ENCODE results near the gene AADAC. TPM values are rescaled to one million over a fixed set of nuclear protein-coding genes. Genes with fewer than 3 reads are reported as not detected.
"Not testable (repeated sequence)": the region's sequence is repeated elsewhere in the genome, so short reads cannot be mapped to it uniquely, and the experiment has no call there.

AADAC gene
- polyA plus RNA-seq, 1 donor from 2014 or later, result not detected

DNA sequence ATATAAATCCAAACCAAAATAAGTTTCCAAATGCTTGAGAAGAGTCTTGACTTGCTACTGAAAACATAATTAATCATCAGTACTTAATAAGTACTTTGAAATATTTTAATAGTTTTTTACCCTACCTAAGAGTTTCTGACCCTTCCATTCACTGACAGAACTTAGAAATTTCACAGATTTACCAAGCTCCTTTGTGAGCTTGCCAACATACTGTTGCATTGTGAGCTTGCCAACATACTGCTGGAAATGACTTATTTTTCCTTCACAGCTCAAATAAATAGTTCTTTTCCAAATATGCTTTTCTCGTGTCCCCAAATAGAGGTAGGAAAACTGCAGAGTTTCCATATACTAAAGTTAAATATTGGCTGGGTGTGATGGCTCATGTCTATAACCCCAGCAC is 9.6 kb upstream of the AADAC start:
- Histone ChIP-seq H3K36me3 (ENCODE audit: insufficient read depth, low read length) (no peaks in the 10 kb centered on the region), H3K79me2 (replicated peaks; ENCODE audit: insufficient read depth, low read length) (no peaks in the 10 kb centered on the region), H3K9me2 (ENCODE audit: insufficient read depth, low read length) (no peaks in the 10 kb centered on the region), H2AFZ (ENCODE audit: low read depth, low read length) (no peak overlapping the region), H3K27ac (ENCODE audit: low read length) (no peak overlapping the region), H3K27me3 (ENCODE audit: insufficient read depth, low read depth, low read length) (no peaks in the 10 kb centered on the region), H3K9me3 (ENCODE audit: low read length) (no peaks in the 10 kb centered on the region), H3K4me3 (ENCODE audit: low read length) (no peak overlapping the region), H4K20me1 (ENCODE audit: insufficient read depth) (no peaks in the 10 kb centered on the region), H3K9ac (ENCODE audit: low read length) (no peak overlapping the region), H3F3A (ENCODE audit: insufficient read depth, low read length, poor library complexity, severe bottlenecking) (no peaks in the 10 kb centered on the region), H3K4me2 (ENCODE audit: low read length) (no peak overlapping the region)
- TF ChIP-seq SMC3 (conservative IDR thresholded peaks at IDR 0.05; ENCODE audit: poor library complexity) (no peak), POLR2AphosphoS5 (IDR thresholded peaks at IDR 0.05) (no peak), REST (IDR thresholded peaks at IDR 0.05; ENCODE audit: borderline replicate concordance) (no peak), EZH2 (IDR thresholded peaks at IDR 0.05; ENCODE audit: borderline replicate concordance, insufficient read depth, low read length, poor library complexity, severe bottlenecking) (no peak), MXI1 (conservative IDR thresholded peaks at IDR 0.05; ENCODE audit: poor library complexity, severe bottlenecking) (no peak), EP300 (conservative IDR thresholded peaks at IDR 0.05; ENCODE audit: poor library complexity, severe bottlenecking) (no peak), RAD21 (conservative IDR thresholded peaks at IDR 0.05) (no peak), TAF1 (IDR thresholded peaks at IDR 0.05; ENCODE audit: low read depth) (no peak)
- TF ChIP-seq, protein P1, sequence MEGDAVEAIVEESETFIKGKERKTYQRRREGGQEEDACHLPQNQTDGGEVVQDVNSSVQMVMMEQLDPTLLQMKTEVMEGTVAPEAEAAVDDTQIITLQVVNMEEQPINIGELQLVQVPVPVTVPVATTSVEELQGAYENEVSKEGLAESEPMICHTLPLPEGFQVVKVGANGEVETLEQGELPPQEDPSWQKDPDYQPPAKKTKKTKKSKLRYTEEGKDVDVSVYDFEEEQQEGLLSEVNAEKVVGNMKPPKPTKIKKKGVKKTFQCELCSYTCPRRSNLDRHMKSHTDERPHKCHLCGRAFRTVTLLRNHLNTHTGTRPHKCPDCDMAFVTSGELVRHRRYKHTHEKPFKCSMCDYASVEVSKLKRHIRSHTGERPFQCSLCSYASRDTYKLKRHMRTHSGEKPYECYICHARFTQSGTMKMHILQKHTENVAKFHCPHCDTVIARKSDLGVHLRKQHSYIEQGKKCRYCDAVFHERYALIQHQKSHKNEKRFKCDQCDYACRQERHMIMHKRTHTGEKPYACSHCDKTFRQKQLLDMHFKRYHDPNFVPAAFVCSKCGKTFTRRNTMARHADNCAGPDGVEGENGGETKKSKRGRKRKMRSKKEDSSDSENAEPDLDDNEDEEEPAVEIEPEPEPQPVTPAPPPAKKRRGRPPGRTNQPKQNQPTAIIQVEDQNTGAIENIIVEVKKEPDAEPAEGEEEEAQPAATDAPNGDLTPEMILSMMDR (IDR thresholded peaks at IDR 0.05; ENCODE audit: poor library complexity, severe bottlenecking), result no peak

DNA sequence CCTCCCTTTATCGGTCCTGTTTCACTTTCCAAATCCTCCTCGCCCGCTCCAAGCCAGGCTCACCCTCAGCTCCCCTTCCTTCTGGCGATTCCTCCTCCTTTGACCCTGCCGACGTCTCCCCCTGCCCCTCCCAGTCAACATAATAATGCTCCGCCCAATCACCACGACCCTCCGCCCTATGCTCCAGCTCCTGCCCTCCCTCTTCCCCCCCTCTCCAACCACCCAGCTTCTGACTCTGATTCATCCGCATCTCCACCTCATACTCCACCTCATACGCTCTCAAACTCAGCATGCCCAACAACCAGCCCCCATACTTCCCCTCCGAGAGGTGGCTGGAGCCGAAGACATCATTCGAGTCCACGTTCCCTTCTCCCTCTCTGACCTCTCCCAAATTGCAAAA is 7.1 kb upstream of the AADAC start:
- H3K9me3 ChIP-seq (ENCODE audit: low read length), result no peaks in the 10 kb centered on the region
- H2AFZ ChIP-seq (ENCODE audit: low read depth, low read length), result no peak overlapping the region
- H3K27me3 ChIP-seq (ENCODE audit: insufficient read depth, low read depth, low read length), result no peaks in the 10 kb centered on the region
- H3F3A ChIP-seq (ENCODE audit: insufficient read depth, low read length, poor library complexity, severe bottlenecking), result no peaks in the 10 kb centered on the region
- H3K4me3 ChIP-seq (ENCODE audit: low read length), result no peak overlapping the region
- no peaks in the 10 kb centered on the region for H3K9me2 ChIP-seq (ENCODE audit: insufficient read depth, low read length)
- no peak overlapping the region for H3K27ac ChIP-seq (ENCODE audit: low read length)
- H3K79me2 ChIP-seq (replicated peaks; ENCODE audit: insufficient read depth, low read length), result no peaks in the 10 kb centered on the region
- H3K4me2 ChIP-seq (ENCODE audit: low read length), result no peak overlapping the region
- H3K36me3 ChIP-seq (ENCODE audit: insufficient read depth, low read length), result no peaks in the 10 kb centered on the region
- H3K9ac ChIP-seq (ENCODE audit: low read length), result no peak overlapping the region
- H4K20me1 ChIP-seq (ENCODE audit: insufficient read depth), result no peaks in the 10 kb centered on the region
- TF ChIP-seq TAF1 (IDR thresholded peaks at IDR 0.05; ENCODE audit: low read depth), result no peak
- no peak for TF ChIP-seq SMC3 (conservative IDR thresholded peaks at IDR 0.05; ENCODE audit: poor library complexity)
- TF ChIP-seq POLR2AphosphoS5 (IDR thresholded peaks at IDR 0.05), result no peak
- no peak for TF ChIP-seq EZH2 (IDR thresholded peaks at IDR 0.05; ENCODE audit: borderline replicate concordance, insufficient read depth, low read length, poor library complexity, severe bottlenecking)
- no peak for TF ChIP-seq EP300 (conservative IDR thresholded peaks at IDR 0.05; ENCODE audit: poor library complexity, severe bottlenecking)
- TF ChIP-seq RAD21 (conservative IDR thresholded peaks at IDR 0.05), result no peak
- TF ChIP-seq, protein P1 (IDR thresholded peaks at IDR 0.05; ENCODE audit: poor library complexity, severe bottlenecking), result no peak
- no peak for TF ChIP-seq MXI1 (conservative IDR thresholded peaks at IDR 0.05; ENCODE audit: poor library complexity, severe bottlenecking)
- no peak for TF ChIP-seq REST (IDR thresholded peaks at IDR 0.05; ENCODE audit: borderline replicate concordance)

GRCh38 chr3:151808926-151809325 is 5.0 kb upstream of the AADAC start:
- not testable (repeated sequence) for H3K4me2 ChIP-seq (ENCODE audit: low read length); H4K20me1 ChIP-seq (ENCODE audit: insufficient read depth); H2AFZ ChIP-seq (ENCODE audit: low read depth, low read length); H3K27ac ChIP-seq (ENCODE audit: low read length); H3K27me3 ChIP-seq (ENCODE audit: insufficient read depth, low read depth, low read length); H3K79me2 ChIP-seq (replicated peaks; ENCODE audit: insufficient read depth, low read length); H3K9me3 ChIP-seq (ENCODE audit: low read length); H3K36me3 ChIP-seq (ENCODE audit: insufficient read depth, low read length); H3K9ac ChIP-seq (ENCODE audit: low read length); H3K9me2 ChIP-seq (ENCODE audit: insufficient read depth, low read length); H3K4me3 ChIP-seq (ENCODE audit: low read length); H3F3A ChIP-seq (ENCODE audit: insufficient read depth, low read length, poor library complexity, severe bottlenecking)
